ENCODE results near the gene PTPRZ1. TPM values are rescaled to one million over a fixed set of nuclear protein-coding genes. Genes with fewer than 3 reads are reported as not detected.
A peak's percentile ranks its signal among the peaks of the same experiment; 100 is the strongest.

Gene PTPRZ1
- total RNA-seq, 1 experiment from 2014 or later = 0.02 TPM

- no peak for DNase-seq (ENCODE audit: low spot score)
Measured at GRCh38 chr7:122054393-122054792, 181.4 kb downstream of the PTPRZ1 start.

GRCh38 chr7:122055073-122055472 lies 182.1 kb downstream of the PTPRZ1 start:
- DNase-seq (ENCODE audit: low spot score) = no peak

DNA sequence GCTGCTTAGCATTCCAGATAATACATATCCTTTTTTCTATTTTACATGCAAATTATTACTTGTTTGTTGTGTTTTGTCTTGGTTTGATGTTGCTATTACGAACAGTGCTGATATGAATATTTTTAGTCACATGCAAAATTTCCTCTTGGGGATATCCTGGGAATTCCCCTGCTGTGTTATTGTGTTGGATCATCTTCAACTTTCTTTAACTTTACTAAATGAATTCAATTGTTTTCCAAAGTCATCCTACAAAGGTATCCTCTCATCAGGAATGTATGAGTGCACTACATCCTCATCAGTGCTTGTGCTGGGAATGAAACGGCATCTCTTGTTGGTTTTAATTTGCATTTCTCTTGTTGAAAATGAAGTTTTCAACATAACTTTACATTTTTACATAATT lies 184.0 kb downstream of the PTPRZ1 start:
- DNase-seq (ENCODE audit: low spot score) = no peak

DNA sequence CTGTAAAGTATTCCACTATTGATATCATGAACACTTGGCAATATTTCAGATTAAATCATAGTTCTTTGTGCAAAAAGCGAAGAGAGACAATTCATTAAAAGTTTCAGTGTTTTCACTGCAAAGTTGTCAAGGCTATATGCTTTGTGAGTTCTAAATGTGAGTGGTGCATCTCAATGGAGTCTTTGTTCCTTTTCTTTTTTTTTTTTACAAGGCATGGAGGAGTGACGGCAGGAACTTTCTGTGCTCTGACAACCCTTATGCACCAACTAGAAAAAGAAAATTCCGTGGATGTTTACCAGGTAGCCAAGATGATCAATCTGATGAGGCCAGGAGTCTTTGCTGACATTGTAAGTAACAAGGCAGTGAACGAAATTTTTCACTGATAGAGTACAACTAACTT lies 186.6 kb downstream of the PTPRZ1 start:
- no peak for DNase-seq (ENCODE audit: low spot score)

DNA sequence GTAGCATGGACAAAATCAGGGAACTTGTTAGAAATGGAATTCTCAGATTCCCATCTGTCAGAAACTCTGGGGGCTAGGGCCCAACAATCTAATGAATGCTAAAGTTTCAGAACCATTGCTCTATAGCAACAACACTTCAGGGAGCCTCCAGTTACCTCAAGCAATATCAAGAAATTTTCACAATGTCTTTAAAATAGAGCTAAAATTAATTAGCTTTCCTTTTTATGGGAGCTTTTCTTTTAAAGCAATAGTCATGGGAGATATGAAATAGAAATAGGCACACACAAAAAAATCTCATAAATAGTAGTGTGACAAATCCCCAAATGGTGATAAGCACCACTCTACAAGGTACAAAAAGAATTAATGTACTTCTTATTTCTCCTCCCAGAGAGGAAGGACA lies 190.2 kb downstream of the PTPRZ1 start:
- no peak for DNase-seq (ENCODE audit: low spot score)

- DNase-seq (ENCODE audit: low spot score) = no peak
Measured at GRCh38 chr7:122064971-122065370, 192.0 kb downstream of the PTPRZ1 start.

GRCh38 chr7:122067077-122067476 lies 194.1 kb downstream of the PTPRZ1 start:
- DNase-seq (ENCODE audit: low spot score) = no peak

GRCh38 chr7:122068046-122068445 lies 195.1 kb downstream of the PTPRZ1 start:
- DNase-seq (ENCODE audit: low spot score) = no peak

DNA sequence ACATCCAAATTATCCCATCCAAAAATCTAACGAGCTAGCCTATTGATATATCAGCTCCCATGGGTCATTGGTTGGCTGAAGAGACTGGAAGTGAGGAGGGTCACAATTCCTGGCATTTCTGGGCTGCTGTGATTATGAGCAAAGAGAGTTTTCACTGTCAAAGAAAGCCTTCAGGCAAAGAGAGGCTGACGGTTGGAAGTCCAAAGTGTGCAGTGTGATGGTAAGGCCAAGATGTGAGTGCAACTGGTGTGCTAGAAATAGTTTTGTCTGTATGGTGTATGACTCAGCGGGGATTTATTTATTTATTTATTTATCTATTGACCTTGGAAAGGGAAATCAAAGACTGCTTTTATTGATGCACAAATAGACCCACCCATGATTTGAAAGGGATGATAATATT lies 196.0 kb downstream of the PTPRZ1 start:
- DNase-seq (ENCODE audit: low spot score) = no peak

DNA sequence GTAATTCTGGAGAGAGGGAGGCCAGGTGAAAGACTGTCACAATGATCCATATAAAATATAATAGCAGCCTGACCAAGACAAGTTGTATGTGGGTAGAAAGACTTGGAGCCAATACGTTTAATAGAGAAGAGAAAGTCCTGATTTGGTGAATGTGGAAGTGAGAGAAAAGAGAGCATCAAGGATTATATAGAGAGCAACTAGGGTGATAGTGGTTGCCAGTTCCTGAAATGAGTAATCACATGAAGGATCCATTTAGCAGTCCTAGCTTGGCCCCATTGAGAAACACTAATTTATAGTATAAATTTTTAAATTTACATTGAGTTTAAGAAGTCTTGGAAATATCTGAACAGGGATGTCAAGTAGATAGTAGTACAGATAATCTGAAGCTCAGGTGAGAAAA lies 197.1 kb downstream of the PTPRZ1 start:
- no peak for DNase-seq (ENCODE audit: low spot score)

DNA sequence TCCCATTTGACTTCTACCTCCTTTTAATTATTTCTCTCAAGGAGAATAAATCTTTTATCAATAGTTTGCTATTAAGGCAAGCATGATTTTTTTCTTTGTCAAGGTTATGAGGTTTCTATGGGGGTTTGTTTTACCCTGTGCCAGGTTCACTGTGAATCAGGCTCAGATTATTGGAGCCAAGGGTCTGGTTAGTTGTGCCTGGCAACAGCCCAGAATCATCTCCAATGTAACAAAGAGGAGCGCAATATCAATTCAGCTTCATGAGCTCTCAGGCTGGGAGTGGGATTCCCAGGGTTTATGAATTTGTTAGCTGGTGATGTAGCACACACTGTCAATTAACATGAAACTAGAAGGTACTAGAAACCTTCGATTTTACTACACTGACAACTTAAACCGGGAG lies 197.9 kb downstream of the PTPRZ1 start:
- DNase-seq (ENCODE audit: low spot score) = no peak

DNA sequence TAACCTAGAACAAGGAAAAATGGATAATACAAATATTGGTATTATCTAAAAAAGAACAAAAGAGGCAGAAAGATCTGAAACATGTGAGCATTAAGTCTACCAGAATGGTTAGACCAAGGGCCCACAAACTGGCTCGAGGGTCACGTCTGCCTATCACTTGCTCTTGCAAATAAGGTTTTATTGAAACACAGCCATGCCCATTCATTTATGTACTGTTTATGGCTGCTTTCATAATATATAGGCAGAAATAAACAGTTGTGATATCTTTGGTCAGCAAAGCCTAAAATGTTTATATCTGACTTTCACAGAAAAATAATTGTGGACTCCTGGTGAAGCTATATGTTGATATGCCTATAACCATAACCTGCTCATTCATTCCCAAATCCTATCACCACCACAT lies 199.3 kb downstream of the PTPRZ1 start:
- DNase-seq (ENCODE audit: low spot score) = no peak

DNA sequence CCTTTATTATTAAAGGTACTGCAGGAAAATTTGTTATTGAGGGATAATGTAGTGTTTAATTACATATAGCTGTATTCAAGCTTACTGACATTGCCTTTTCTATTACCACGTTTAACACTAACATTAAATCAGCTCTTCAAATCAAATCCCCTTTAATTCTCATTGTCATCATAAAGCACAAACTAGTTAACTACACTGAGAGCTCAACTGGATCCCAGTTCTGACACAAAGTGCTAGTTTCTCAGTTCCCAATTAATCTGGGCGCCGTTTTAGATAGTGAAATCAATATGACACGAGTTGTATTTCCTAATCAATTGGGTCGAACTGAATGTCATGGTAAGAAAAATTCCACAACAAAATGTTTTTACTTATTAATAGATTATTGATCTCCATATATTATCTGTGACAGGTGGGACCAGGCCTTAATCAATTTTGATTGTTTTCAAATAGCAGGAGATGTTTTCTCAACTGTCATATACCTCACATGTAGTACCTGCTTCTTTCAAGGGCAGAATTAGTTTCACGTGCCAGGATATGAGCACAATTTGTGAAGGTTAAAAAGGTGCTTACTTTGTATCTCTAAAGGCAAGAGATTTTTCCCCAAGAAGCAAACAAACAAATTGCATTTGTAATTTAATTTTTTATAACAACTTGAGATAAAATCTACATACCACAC lies 200.1 kb downstream of the PTPRZ1 start:
- no peak for DNase-seq (ENCODE audit: low spot score)

DNA sequence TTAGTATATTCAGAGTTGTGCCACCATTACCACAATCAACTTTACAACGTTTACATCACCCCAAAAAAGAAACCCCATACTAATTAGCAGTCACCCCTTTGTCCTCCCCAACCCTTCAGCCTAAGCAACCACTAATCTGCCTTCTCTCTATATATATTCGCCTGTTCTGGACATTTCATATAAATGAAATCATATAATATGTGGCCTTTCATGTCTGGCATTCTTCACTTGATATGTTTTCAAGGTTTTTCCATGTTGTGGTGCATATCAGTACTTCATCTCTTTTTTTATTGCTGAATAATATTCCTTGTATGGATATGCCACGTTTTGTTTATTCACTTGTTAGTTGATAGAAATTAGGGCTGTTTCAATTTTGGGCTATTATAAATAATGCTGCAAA lies 200.7 kb downstream of the PTPRZ1 start:
- DNase-seq (ENCODE audit: low spot score) = no peak

DNA sequence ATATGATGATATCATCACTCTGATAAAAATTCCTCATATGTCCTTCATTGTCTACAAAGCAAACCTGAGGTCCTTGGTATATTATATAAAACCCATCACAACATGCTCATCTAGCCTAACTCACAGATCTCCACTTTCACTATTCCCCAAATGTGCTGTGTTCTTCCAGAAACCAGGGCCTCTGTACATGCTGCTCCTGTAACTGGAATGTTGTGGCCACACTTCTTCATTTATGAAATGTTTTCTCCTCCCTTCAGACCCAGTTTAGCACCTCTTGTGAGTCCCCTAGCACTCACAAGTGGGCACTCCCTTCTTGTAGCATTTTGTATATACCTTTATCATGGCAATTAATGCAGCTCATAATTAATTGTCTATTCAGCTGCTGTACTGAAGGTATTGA lies 209.2 kb downstream of the PTPRZ1 start:
- no peak for DNase-seq (ENCODE audit: low spot score)

- no peak for DNase-seq (ENCODE audit: low spot score)
Measured at GRCh38 chr7:122082670-122083069, 209.7 kb downstream of the PTPRZ1 start.

DNA sequence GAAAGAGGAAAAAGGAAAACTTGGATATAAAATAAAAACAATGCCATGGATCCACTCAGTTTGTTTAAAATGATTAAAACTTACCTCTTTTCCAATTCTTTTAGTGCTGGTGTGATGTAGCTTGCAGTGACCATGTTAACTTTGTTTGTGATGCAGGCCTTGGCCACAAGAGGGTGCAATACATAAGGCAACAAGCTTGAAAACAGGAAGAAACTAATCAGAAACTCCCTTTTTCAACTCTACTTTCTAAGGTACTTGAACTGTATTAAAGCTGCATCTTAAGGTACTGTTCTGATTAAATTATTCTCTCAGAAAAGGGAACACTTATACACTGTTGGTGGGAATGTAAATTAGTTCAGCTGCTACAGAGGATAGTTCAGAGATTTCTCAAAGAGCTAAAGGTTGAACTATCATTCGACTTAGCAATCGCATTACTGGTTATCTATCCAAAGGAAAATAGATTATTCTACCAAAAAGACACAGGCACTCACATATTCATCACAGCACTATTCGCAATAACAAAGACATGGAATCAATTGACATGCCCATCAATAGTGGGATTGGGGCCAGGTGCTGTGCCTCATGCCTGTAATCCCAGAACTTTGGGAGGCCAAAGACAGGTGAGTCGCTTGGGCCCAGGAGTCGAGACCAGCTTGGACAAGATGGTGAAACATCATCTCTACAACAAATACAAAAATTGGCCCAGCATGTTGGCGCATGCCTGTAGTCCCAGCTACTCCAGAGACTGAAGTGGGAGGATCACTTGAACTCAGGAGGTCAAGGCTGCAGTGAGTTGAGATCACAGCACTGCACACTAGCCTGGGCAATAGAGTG lies 220.2 kb downstream of the PTPRZ1 start:
- peak; percentile 71 for DNase-seq (ENCODE audit: low spot score)

DNA sequence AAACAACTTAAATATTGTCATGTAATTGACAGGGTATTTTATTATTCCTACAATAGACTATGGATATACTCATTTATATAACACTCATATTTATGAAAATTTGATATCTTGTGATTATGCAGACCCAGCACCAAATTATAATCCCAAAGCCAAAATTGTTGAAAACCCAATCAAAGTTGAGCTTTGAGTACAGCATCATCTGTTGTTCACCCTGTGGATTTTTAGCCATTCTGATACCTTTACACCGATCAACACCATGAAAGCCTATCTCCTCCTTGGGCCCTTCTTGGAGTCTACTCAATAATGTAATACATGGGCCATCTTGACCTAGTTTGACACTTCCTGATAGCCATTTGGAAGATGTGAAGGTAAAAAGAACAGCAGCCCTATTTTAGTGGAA lies 221.6 kb downstream of the PTPRZ1 start:
- DNase-seq (ENCODE audit: low spot score) = no peak

GRCh38 chr7:122095642-122096041 lies 222.7 kb downstream of the PTPRZ1 start:
- DNase-seq (ENCODE audit: low spot score) = no peak

DNA sequence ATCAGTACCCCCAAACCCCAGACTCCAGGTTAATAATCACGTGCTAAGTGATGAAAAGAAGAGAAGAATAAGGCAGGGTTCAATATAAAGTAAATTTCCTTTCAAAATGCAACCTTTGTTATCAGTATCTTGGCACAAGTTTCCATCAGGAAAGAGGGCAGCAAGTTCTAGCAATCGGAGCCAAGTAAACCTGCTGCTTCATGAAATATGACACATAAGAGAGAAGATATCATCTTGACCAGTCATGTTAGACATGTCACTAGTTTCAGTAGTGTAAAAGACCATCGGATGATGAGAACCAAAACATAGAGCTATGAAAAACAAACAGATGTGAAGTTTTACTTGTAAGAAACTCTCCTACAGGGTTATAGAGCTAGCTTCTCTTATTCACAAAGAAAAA lies 227.1 kb downstream of the PTPRZ1 start:
- DNase-seq (ENCODE audit: low spot score) = no peak

GRCh38 chr7:122103064-122103463 lies 230.1 kb downstream of the PTPRZ1 start:
- DNase-seq (ENCODE audit: low spot score) = no peak

All from H4 (cell line).